Measurements from ENCODE around the gene CNTN4.
A peak's percentile ranks its signal among the peaks of the same experiment; 100 is the strongest.

CNTN4 gene

DNA sequence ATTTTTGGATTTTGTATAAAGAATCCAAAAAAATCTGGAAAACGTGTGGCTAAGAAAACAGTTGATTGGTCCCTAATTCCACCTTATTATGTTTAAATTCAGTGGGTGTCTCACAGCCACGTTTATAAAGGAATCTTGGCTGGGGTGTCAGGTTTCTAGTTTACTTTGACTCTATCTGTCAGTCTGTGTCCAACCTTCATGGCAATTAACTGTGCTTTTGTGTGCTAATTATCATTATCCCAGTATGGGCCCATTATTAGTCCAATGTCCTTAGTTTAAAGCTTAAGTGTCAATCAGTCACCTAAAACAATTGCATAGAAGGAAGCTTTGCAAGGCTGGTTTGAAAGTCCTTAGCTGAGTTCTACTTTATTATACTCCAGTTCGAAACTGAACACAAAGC, 3.7 kb upstream of the CNTN4 start:
- no peak overlapping the region for H3K27ac ChIP-seq (replicated peaks)
- DNase-seq (ENCODE audit: low read depth in 1 of 2, low spot score in 1 of 2): no peak
- H3K27me3 ChIP-seq (ENCODE audit: insufficient read depth, poor library complexity, severe bottlenecking): peaks cover 16% of the 10 kb centered on the region
- TF ChIP-seq, protein P1, sequence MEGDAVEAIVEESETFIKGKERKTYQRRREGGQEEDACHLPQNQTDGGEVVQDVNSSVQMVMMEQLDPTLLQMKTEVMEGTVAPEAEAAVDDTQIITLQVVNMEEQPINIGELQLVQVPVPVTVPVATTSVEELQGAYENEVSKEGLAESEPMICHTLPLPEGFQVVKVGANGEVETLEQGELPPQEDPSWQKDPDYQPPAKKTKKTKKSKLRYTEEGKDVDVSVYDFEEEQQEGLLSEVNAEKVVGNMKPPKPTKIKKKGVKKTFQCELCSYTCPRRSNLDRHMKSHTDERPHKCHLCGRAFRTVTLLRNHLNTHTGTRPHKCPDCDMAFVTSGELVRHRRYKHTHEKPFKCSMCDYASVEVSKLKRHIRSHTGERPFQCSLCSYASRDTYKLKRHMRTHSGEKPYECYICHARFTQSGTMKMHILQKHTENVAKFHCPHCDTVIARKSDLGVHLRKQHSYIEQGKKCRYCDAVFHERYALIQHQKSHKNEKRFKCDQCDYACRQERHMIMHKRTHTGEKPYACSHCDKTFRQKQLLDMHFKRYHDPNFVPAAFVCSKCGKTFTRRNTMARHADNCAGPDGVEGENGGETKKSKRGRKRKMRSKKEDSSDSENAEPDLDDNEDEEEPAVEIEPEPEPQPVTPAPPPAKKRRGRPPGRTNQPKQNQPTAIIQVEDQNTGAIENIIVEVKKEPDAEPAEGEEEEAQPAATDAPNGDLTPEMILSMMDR (IDR thresholded peaks at IDR 0.05; ENCODE audit: insufficient read depth, low read length): no peak
- TF ChIP-seq POLR2AphosphoS5 (IDR thresholded peaks at IDR 0.05; ENCODE audit: low read depth): no peak
- TF ChIP-seq, protein P2, sequence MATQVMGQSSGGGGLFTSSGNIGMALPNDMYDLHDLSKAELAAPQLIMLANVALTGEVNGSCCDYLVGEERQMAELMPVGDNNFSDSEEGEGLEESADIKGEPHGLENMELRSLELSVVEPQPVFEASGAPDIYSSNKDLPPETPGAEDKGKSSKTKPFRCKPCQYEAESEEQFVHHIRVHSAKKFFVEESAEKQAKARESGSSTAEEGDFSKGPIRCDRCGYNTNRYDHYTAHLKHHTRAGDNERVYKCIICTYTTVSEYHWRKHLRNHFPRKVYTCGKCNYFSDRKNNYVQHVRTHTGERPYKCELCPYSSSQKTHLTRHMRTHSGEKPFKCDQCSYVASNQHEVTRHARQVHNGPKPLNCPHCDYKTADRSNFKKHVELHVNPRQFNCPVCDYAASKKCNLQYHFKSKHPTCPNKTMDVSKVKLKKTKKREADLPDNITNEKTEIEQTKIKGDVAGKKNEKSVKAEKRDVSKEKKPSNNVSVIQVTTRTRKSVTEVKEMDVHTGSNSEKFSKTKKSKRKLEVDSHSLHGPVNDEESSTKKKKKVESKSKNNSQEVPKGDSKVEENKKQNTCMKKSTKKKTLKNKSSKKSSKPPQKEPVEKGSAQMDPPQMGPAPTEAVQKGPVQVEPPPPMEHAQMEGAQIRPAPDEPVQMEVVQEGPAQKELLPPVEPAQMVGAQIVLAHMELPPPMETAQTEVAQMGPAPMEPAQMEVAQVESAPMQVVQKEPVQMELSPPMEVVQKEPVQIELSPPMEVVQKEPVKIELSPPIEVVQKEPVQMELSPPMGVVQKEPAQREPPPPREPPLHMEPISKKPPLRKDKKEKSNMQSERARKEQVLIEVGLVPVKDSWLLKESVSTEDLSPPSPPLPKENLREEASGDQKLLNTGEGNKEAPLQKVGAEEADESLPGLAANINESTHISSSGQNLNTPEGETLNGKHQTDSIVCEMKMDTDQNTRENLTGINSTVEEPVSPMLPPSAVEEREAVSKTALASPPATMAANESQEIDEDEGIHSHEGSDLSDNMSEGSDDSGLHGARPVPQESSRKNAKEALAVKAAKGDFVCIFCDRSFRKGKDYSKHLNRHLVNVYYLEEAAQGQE (IDR thresholded peaks at IDR 0.05; ENCODE audit: insufficient replicate concordance, low read depth): no peak
- no peak for TF ChIP-seq GABPA (IDR thresholded peaks at IDR 0.05; ENCODE audit: low read depth)
- TF ChIP-seq SPI1 (IDR thresholded peaks at IDR 0.05; ENCODE audit: borderline replicate concordance, low read depth): no peak
- no peak overlapping the region for H3K4me3 ChIP-seq (replicated peaks; ENCODE audit: insufficient read depth, low read length)

DNA sequence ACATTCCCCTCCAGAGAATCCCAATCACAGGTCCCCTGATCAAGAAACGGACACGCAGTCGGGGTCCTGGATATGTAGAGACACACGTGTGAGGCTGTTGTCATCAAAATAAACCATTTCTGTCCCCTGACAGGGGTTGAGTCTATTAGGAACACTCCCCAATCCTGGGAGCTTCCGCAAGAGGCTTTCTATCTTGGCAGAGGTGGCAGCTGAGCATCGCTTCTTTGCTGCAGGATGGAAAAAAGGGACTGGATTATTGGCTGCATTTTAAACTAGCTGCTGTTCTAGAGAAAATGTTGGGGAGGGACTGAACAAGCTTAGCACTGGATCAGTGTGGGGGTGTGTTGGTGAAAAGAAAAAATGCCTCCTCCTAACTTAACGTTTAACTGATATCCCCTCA, 2.5 kb upstream of the CNTN4 start:
- DNase-seq (ENCODE audit: low read depth in 1 of 2, low spot score in 1 of 2): no peak
- Histone ChIP-seq H3K4me3 (replicated peaks; ENCODE audit: insufficient read depth, low read length) (no peak overlapping the region), H3K27ac (replicated peaks) (no peak overlapping the region), H3K27me3 (ENCODE audit: insufficient read depth, poor library complexity, severe bottlenecking) (peaks cover 23% of the 10 kb centered on the region)
- TF ChIP-seq, protein P1 (IDR thresholded peaks at IDR 0.05; ENCODE audit: insufficient read depth, low read length): no peak

DNA sequence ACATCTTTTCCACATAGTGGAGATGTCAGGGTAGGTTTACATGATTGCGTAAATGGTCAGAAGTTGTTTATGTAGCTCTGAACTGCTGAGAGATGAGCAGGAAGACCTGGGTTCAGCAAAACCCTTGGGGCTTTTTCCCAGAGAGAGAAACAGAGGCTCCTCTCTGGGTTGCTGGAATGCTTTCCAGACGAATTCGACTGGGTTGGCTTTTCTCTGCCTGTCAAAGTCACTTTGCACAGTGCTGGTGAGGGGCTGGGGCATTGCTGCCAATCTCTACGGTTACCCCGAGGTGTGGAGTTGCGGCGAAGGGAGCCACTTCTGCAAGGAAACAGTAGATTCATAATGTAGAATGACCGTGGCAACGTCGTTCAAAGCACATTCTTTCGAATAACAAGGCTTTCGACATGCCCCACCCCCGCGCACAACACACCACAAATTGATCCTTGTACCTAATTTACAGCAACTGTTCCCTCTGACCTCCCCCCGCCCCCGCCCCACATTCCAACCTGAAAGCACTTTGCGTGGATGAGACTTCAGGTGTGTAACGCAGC, 950 bp upstream of the CNTN4 start:
- DNase-seq (ENCODE audit: low read depth in 1 of 2, low spot score in 1 of 2): no peak
- no peak overlapping the region for H3K27ac ChIP-seq (replicated peaks)
- TF ChIP-seq, protein P2 (IDR thresholded peaks at IDR 0.05; ENCODE audit: insufficient replicate concordance, low read depth): no peak
- TF ChIP-seq POLR2AphosphoS5 (IDR thresholded peaks at IDR 0.05; ENCODE audit: low read depth) (no peak), SPI1 (IDR thresholded peaks at IDR 0.05; ENCODE audit: borderline replicate concordance, low read depth) (no peak), GABPA (IDR thresholded peaks at IDR 0.05; ENCODE audit: low read depth) (no peak)
- TF ChIP-seq, protein P1 (IDR thresholded peaks at IDR 0.05; ENCODE audit: insufficient read depth, low read length): no peak
- H3K4me3 ChIP-seq (replicated peaks; ENCODE audit: insufficient read depth, low read length): no peak overlapping the region
- H3K27me3 ChIP-seq (ENCODE audit: insufficient read depth, poor library complexity, severe bottlenecking): peaks cover 25% of the 10 kb centered on the region

DNA sequence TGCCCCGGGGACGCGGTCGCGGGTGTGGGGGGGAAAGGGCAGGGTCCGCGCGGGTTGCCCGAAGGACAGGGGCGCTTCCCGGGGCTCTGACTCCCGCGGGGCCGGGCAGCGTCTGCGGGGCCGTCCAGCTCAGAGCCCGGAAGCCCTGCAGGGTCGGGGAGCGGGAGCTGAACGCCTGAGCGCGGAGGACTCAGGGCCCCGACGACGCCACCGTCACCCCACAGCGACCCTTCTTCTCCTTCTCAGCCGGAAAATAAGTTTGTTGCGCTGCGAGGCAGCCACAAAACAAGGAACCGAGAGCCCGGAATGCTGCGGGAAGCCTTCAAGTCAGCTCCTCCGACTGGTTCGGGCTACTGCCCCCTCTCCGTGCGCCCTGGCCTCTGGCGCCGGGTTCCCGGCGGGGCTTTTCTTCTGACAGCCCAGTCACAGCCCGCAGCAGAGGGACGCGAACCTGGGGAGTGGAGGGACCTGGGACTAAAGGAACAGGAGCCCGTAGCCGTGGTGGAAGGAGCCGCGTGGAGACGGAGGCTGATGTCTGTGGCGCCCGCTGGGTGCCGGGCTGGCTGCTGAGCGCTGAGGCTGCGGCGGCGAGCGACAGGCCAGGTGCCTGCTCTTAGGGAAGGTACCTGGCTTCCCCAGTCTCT, 484 bp downstream of the CNTN4 start:
- Histone ChIP-seq H3K27me3 (ENCODE audit: insufficient read depth, poor library complexity, severe bottlenecking) (peaks cover 25% of the 10 kb centered on the region), H3K27ac (replicated peaks) (no peak overlapping the region), H3K4me3 (replicated peaks; ENCODE audit: insufficient read depth, low read length) (peak overlapping the region; percentile 29; the same call in 1 of the 2 replicates)
- TF ChIP-seq, protein P1 (IDR thresholded peaks at IDR 0.05; ENCODE audit: insufficient read depth, low read length): no peak
- no peak for TF ChIP-seq GABPA (IDR thresholded peaks at IDR 0.05; ENCODE audit: low read depth)
- no peak for TF ChIP-seq SPI1 (IDR thresholded peaks at IDR 0.05; ENCODE audit: borderline replicate concordance, low read depth)
- no peak for TF ChIP-seq POLR2AphosphoS5 (IDR thresholded peaks at IDR 0.05; ENCODE audit: low read depth)
- TF ChIP-seq, protein P2 (IDR thresholded peaks at IDR 0.05; ENCODE audit: insufficient replicate concordance, low read depth): no peak
- DNase-seq (ENCODE audit: low read depth in 1 of 2, low spot score in 1 of 2): no peak
